Measurements from ENCODE around the gene ATP11B.
"Not testable (repeated sequence)": the region's sequence is repeated elsewhere in the genome, so short reads cannot be mapped to it uniquely, and the experiment has no call there.

The ATP11B gene

GRCh38 chr3:182837855-182838454 lies 44.7 kb downstream of the ATP11B start:
- no peak for DNase-seq (ENCODE audit: low read depth)

DNA sequence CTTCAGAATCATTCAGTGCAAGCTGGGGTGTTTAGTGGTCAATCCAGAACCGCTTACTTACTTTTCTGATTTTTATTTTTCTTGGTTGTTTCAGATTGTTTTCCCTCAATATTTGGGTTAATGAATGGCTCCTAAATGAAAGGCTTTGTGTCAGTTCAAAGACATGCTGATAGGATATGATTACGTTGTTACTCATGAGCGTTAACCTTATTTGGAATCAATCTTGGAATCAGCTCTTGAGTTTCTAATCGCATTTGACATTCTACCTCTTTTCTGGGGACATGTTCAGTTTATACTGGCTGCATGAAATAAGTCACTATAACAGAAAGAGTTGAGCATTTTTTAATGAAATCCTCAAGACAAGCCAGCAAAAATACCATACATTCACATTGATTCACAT lies 50.2 kb downstream of the ATP11B start:
- no peak for DNase-seq (ENCODE audit: low read depth)

- no peak for DNase-seq (ENCODE audit: low read depth)
These were observed 55.6 kb downstream of the ATP11B start for GRCh38 chr3:182848906-182849305.

GRCh38 chr3:182855076-182855475 lies 61.8 kb downstream of the ATP11B start:
- no peak for DNase-seq (ENCODE audit: low read depth)

DNA sequence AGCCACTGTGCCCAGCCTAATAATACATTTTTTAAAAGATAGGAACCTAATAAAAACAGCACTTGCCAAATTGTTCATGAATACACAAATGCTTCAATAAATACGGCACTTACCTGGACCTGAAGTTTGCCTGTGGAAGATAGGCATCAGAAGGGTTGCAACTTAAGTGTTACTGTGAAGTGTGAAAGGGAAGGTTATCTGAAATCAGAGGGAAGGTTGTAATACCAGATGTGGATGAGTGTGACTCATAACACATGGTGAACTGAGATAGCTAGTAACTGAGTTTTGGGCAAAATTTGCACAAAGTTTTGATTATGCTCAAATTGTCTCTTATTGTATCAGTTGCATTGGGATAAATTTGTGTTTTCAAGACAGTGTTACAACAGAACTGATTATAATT lies 68.0 kb downstream of the ATP11B start:
- no peak for DNase-seq (ENCODE audit: low read depth)

GRCh38 chr3:182862159-182862860 lies 69.0 kb downstream of the ATP11B start:
- DNase-seq (ENCODE audit: low read depth): no peak

DNA sequence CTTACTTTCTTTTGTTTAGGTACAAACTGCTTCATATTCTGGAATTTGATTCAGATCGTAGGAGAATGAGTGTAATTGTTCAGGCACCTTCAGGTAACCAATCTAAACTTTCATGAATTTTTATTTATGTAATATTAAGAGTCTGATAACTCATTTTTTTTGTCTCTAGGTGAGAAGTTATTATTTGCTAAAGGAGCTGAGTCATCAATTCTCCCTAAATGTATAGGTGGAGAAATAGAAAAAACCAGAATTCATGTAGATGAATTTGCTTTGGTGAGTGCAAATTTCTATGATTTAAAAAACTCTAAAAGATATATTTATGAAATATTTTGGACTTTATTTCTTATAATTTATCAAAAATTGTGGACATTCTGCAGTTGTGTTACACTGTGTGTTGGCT lies 75.8 kb downstream of the ATP11B start:
- no peak for DNase-seq (ENCODE audit: low read depth)

GRCh38 chr3:182870917-182871316 lies 77.6 kb downstream of the ATP11B start:
- DNase-seq (ENCODE audit: low read depth): not testable (repeated sequence)

DNA sequence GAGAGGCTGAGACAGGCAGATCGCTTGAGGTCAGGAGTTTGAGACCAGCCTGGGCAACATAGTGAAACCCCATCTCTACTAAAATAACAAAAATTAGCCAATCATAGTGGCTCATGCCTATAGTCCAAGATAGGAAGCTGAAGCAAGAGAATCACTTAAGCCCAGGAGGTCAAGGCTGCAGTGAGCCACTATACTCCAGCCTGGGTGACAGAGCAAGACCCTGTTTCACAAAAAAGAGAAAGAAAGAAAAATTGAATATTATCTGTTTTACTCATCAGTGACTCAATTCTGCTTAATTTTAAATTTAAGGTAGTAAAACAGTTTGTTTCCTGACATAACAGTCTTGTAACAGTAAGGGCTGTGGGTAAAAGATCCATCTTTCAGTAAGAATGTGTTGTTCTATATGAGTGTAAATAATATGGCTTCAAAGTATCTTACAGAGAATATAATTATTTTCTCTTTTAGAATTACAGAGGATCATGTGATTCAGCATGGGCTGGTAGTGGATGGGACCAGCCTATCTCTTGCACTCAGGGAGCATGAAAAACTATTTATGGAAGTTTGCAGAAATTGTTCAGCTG lies 85.8 kb downstream of the ATP11B start:
- DNase-seq (ENCODE audit: low read depth): no peak

DNA sequence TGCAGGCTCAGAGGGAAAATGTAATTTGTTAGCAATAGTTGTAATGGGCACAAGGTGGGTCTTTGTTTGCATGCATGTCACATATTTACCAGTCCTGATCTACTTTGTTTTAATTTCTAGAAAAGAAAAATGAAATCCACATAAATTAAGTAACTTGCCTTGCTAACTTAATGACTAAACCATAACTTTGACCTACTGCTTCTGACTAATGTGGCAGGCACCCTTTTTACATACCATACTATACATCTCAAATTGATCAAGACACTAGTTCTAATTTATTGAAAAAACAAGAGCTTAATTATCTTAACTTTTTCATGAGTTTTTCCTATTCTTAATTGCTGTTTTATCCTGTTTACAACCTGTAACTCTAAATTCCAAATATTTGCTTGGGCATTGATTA lies 93.2 kb downstream of the ATP11B start:
- no peak for DNase-seq (ENCODE audit: low read depth)

- DNase-seq (ENCODE audit: low read depth): no peak
These were observed 96.8 kb downstream of the ATP11B start for GRCh38 chr3:182889948-182890629.

DNA sequence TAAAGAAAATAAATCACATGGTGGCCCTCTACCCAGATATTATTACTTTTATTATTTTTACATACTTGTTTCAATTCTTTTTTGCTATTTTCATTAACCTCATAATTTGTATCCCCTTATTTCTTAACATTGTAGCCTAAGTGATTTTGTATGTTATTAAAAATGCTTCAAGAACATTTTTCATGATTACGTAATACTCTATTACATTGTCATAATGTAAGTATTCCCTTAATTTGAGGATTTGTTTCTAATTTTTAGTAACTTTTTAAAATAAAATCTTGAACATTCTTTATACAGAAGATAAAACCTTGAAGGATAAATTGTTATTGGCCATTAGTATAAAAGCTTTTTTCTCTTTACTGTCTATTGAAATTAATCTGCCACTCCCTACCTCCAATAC lies 98.1 kb downstream of the ATP11B start:
- DNase-seq (ENCODE audit: low read depth): no peak

- no peak for DNase-seq (ENCODE audit: low read depth)
These were observed 98.9 kb downstream of the ATP11B start for GRCh38 chr3:182892226-182892625.

DNA sequence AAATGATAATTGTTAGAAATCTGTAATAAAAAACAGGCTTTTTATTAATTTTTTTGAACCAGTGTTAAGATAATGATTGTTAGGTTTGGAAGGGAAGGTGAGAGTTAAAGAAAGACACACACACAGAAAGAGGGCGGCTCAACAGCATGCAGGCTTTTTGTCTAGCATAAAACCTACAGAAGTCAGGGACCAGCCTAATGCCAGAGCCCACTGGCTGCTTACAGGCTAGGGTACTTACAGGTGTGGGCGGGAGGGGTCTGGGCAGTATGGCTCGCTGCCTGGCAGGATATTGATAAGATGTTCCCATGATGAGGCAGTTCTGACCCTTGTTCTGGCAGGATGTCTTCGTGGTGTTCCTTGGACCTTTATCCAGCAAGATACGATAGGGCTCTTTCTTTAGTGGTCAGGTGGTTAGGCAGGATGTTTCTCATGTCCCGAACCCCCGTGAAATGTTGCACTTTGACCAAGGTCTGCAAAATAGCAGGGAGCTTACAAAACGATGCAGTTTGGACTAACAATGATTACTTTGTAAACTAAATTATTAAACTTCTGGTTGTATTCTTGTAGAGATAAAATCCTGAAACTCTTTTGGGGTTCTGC lies 102.3 kb downstream of the ATP11B start:
- DNase-seq (ENCODE audit: low read depth): no peak

GRCh38 chr3:182896553-182896952 lies 103.2 kb downstream of the ATP11B start:
- DNase-seq (ENCODE audit: low read depth): no peak

- DNase-seq (ENCODE audit: low read depth): no peak
These were observed 108.9 kb downstream of the ATP11B start for GRCh38 chr3:182902236-182902635.

- DNase-seq (ENCODE audit: low read depth): no peak
These were observed 110.9 kb downstream of the ATP11B start for GRCh38 chr3:182904164-182904563.

GRCh38 chr3:182905623-182906022 lies 112.3 kb downstream of the ATP11B start:
- DNase-seq (ENCODE audit: low read depth): no peak

GRCh38 chr3:182906036-182906435 lies 112.7 kb downstream of the ATP11B start:
- no peak for DNase-seq (ENCODE audit: low read depth)

DNA sequence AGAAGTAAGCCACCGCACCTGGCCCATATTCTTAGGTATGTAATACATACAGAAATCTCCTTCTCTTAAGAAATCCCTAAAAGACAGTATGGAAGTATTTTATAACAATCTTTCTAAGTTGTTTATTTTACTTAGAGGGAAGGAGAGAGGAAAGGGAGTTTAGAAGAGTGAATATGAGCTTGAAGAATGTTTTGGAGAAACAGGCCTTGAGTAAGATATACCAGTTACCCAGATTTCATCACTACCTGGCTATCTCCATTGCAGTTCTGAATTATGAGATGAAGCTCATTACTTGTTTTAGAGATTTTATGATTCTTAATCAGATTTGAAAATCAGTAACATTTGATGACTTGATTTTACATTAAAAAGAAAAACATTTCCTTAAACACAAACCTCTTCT lies 115.2 kb downstream of the ATP11B start:
- DNase-seq (ENCODE audit: low read depth): no peak

DNA sequence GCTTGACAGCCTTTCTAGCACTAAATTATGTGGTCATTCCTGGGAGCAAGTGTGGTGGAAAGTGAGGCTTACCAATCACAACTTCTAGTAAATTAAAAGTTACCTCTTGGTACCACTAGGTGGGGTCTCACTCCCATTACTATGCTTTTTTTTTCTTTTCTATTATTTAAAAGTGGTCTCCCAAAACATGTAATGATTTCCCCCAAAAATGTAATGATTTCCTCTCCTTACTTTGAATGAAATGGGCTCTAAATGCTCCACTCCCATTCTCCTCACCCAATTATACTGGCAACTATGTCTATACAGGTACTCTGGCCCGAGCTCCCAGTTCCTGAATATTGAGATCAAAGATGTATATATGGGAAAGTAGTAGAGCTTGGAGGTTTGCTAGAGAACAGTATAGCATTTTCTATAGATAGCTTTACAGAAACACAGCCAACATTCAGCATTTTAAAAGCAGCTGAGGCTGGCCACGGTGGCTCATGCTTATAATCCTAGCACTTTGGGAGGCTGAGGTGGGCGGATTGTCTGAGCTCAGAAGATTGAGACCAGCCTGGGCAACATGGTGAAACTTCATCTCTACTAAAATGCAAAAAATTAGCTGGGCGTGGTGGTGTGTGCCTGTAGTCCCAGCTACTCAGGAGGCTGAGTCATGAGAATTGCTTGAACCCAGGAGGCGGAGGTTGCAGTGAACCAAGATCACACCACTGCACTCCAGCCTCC lies 116.2 kb downstream of the ATP11B start:
- no peak for DNase-seq (ENCODE audit: low read depth)
